CD4-positive, alpha-beta memory T cell (primary cell): Measurements from ENCODE around the gene AP1S2. TPM values are rescaled to one million over a fixed set of nuclear protein-coding genes. Genes with fewer than 3 reads are reported as not detected.
A peak's percentile ranks its signal among the peaks of the same experiment; 100 is the strongest.

Experiments
- CTCF ChIA-PET: fragments of 350-600 bp; sonication (Branson Sonifier 250); formaldehyde crosslinking; loops from one replicate; lab custom pipeline; 2021; ENCODE audit warnings: inconsistent platforms; ENCODE audit not compliant: partially characterized antibody; lab: Charles Lee
- POLR2A ChIA-PET: fragments of 350-600 bp; sonication (Branson Sonifier 250); formaldehyde crosslinking; loops from one replicate; lab custom pipeline; 2021; ENCODE audit not compliant: partially characterized antibody; lab: Charles Lee
- DNase-seq, 5 donors: peaks; one replicate each; pipeline versions ENCODE4 v3.0.0 to v3.0.0-alpha.2; 2020 to 2022; ENCODE audit warnings: mixed read lengths in 1 of 5
- H3K27ac ChIP-seq: one replicate; pipeline ENCODE4 v1.7.0; 2013; ENCODE audit warnings: low read depth, low read length
- H3K27me3 ChIP-seq: 2 replicates; pipeline ENCODE4 v1.7.0; 2013; ENCODE audit warnings: mild to moderate bottlenecking, low read length, moderate library complexity; ENCODE audit not compliant: insufficient read depth
- H3K36me3 ChIP-seq: 2 replicates; pipeline ENCODE4 v1.7.0; 2013; ENCODE audit warnings: mild to moderate bottlenecking, low read length, moderate library complexity; ENCODE audit not compliant: insufficient read depth
- H3K4me1 ChIP-seq: 2 replicates; pipeline ENCODE4 v1.7.0; 2013; ENCODE audit warnings: mild to moderate bottlenecking, low read length, moderate library complexity; ENCODE audit not compliant: insufficient read depth
- H3K4me3 ChIP-seq, 2 donors: one replicate each; pipeline ENCODE4 v1.7.0; 2013; ENCODE audit warnings: low read length in 2 of 2, mild to moderate bottlenecking in 1 of 2
- H3K9me3 ChIP-seq, 2 donors: one replicate each; pipeline ENCODE4 v1.7.0; 2013; ENCODE audit warnings: low read length in 2 of 2, control low read depth in 1 of 2; ENCODE audit not compliant: control insufficient read depth in 1 of 2
- H3K27ac Mint-ChIP-seq, 7 donors: one replicate each; pipeline ENCODE4 v1.8.0; 2020 to 2021; ENCODE audit warnings: mixed read lengths in 7 of 7, mild to moderate bottlenecking in 6 of 7, inconsistent platforms in 3 of 7, moderate library complexity in 3 of 7
- H3K27me3 Mint-ChIP-seq, 2 donors: one replicate each; pipeline ENCODE4 v1.8.0; 2020 to 2021; ENCODE audit warnings: mixed read lengths in 2 of 2
- H3K36me3 Mint-ChIP-seq, 2 donors: one replicate each; pipeline ENCODE4 v1.8.0; 2020 to 2021; ENCODE audit warnings: mixed read lengths in 2 of 2, inconsistent platforms in 1 of 2, mild to moderate bottlenecking in 1 of 2
- H3K4me1 Mint-ChIP-seq, 4 donors: one replicate each; pipeline ENCODE4 v1.8.0; 2020 to 2021; ENCODE audit warnings: mixed read lengths in 4 of 4, mild to moderate bottlenecking in 1 of 4
- H3K4me3 Mint-ChIP-seq, 8 donors: one replicate each; pipeline ENCODE4 v1.8.0; 2020 to 2021; ENCODE audit warnings: mixed read lengths in 8 of 8, mild to moderate bottlenecking in 7 of 8, moderate library complexity in 6 of 8, inconsistent platforms in 3 of 8
- H3K9me3 Mint-ChIP-seq, 8 donors: one replicate each; pipeline ENCODE4 v1.8.0; 2020 to 2021; ENCODE audit warnings: mixed read lengths in 8 of 8, mild to moderate bottlenecking in 5 of 8, inconsistent platforms in 3 of 8, moderate library complexity in 1 of 8
- intact Hi-C: fragments of 100-400 bp; cut with micrococcal nuclease; formaldehyde crosslinking; loops from one replicate; pipeline ENCODE4 v1.15.1; 2023
- polyA plus RNA-seq, 2 donors: library from polyadenylated mRNA; unstranded; fragments of 300-500 nt; fragmentation: Illumina TruSeq; gene quantifications; one replicate each; pipeline ENCODE4 v1.2.3, GENCODE V29; 2021
- total RNA-seq, 2 experiments: library from RNA; stranded (reverse); gene quantifications; one replicate each; pipeline ENCODE4 v1.2.3, GENCODE V29; 2021

The AP1S2 gene
- total and polyA plus RNA-seq, 4 experiments from 2014 or later = 23.9 to 83.9 (median 45.3) TPM

DNA sequence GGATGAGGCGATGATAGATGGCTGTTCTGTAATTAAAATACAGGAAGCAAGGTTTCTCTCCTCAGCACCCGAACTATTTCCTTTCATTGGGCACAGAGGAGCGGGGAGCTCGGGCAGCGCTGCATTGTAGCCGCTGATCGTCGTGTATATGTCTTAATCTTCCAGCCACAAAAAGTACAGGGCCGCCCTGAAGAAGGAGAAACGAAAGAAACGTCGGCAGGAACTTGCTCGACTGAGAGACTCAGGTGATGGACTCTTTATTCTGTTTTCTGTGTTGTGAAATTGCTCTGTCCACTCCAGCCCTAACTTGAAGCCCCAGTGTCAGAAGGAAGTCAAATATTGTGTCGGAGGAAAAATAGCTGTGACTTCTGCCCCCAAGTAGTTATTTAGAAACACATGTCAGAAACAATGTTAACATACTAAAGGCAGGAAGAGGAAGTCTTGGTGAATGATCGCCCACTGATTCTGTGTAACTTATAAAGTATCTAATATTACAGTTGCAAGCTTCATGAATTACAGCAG lies 63.8 kb downstream of the AP1S2 start:
- POLR2A ChIA-PET = interaction anchor here (0.7 to 3.6 kb wide), 10 partner anchors 8 to 116 kb away, joined by 3 to 34 read pairs (median 12); partner anchors contain the start of genes AP1S2 and CA5B
- no peak for DNase-seq

DNA sequence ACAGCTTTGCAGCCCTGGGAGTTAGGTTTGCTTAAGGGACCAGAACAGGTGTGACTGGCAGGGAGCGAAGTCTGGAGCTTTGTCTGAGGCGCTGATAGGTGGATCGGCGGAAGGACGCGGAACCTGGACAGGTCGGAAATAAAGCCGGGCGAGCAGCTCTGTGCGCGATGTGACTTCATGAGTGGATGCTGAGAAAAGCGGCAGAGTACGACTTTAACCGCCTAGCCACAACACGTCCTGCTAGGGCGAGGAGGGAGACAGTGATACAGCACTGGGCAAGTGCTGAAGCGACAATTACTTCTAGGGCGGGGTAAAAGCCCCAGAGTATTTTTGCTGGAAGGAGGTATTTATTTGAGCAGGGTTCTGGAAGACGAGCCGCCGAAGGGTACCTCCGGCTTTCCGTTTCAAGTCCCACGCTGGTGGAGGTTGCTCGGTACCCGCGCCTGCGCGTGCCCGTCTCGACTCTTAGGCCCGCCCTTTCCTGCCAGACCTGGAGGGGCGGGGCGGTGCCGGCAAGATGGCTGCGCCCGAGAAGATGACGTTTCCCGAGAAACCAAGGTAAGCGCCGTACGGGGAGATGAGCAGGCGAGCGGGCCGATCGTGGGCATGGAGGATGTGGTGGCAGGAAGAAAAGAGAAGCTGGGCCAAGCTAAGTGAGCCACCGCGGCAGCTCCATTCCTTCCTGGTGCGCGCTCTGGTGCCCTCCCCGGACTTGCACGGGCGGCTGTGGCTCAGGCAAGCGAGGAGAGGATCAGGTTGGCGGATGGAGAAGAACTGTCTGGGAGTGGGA lies 64.4 kb downstream of the AP1S2 start, which contains the start of gene ZRSR2:
Gene ZRSR2, plus strand, starts transcription at position 506 of the 790 bp plus-strand sequence. Its CDS starts 12 bp downstream, at position 518.
- Histone ChIP-seq H3K36me3 (peaks cover 3% of the 10 kb centered on the region), H3K9me3 (no peaks in the 10 kb centered on the region), H3K4me3 (peak within 1 kb of the TSS; percentile 65 to 76), H3K27ac (peak within 1 kb of the TSS; percentile 83), H3K4me1 (peaks cover 37% of the 10 kb centered on the region), H3K27me3 (no peaks in the 10 kb centered on the region)
- Mint-ChIP-seq H3K27me3 (no peaks in the 10 kb centered on the region), H3K36me3 (peaks cover 15 to 24% of the 10 kb centered on the region in 2 donors), H3K4me1 (peaks cover 13 to 35% (median 24%) of the 10 kb centered on the region in 4 donors), H3K9me3 (no peaks in the 10 kb centered on the region), H3K27ac (peak within 1 kb of the TSS in 1 of 7 donors; percentile 68), H3K4me3 (peak within 1 kb of the TSS in 1 of 8 donors; percentile 18)
- intact Hi-C loops = loop anchor here (1.0 to 2.0 kb wide), 5 partner anchors 39 to 115 kb away; partner anchors contain the start of genes AP1S2 and CA5B
- POLR2A ChIA-PET = interaction anchor here (1.1 to 3.6 kb wide), 13 partner anchors 8 to 115 kb away, joined by 3 to 34 read pairs (median 10); partner anchors contain the start of genes AP1S2 and CA5B
- CTCF ChIA-PET = interaction anchor here (0.7 to 2.5 kb wide), 4 partner anchors 25 to 103 kb away, joined by 3 to 13 read pairs (median 6); partner anchors contain the start of gene AP1S2
- peak; percentile 91 to 95 (median 94) for DNase-seq

More for the DNA sequence above, 63.8 kb downstream of the AP1S2 start:
- H3K27me3 Mint-ChIP-seq = no peaks in the 10 kb centered on the region
- no peak overlapping the region for H3K27ac Mint-ChIP-seq
- H3K27me3 ChIP-seq = no peaks in the 10 kb centered on the region
- H3K36me3 Mint-ChIP-seq = peaks cover 13 to 26% of the 10 kb centered on the region in 2 donors
- H3K9me3 ChIP-seq = no peaks in the 10 kb centered on the region
- H3K27ac ChIP-seq = peak overlapping the region; percentile 83
- H3K4me3 ChIP-seq = peak overlapping the region; percentile 65 to 76
- CTCF ChIA-PET = interaction anchor here (0.7 to 2.5 kb wide), 3 partner anchors 25 to 104 kb away, joined by 3 to 13 read pairs (median 8); no protein-coding TSS in a partner anchor
- H3K4me1 Mint-ChIP-seq = peaks cover 14 to 42% (median 29%) of the 10 kb centered on the region in 4 donors
- H3K36me3 ChIP-seq = no peaks in the 10 kb centered on the region
- intact Hi-C loops = loop anchor here (1.0 to 2.0 kb wide), 5 partner anchors 40 to 116 kb away; partner anchors contain the start of genes AP1S2 and CA5B
- H3K4me3 Mint-ChIP-seq = no peak overlapping the region
- no peaks in the 10 kb centered on the region for H3K9me3 Mint-ChIP-seq
- H3K4me1 ChIP-seq = peaks cover 37% of the 10 kb centered on the region

DNA sequence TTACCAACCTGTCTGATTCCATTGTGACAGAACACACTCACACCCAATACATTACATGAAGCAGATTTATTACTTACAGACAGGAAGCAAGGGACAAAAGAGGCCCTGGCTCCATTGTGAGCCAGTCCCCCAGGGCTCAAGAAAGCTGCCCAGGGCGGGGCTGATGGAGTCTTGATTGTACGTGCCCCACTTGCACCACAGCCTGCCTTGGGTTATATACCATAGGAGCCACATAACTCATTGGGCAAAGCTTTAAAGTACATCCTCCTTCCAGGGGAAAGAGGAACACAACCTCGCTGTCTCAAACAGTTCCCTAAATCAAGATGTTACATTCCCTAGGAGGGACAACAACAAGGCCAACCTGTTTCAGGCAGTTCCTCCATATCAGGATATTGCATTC lies 67.7 kb downstream of the AP1S2 start:
- ChIA-PET CTCF (no interaction called here), POLR2A (interaction anchor here (0.9 kb wide), 1 partner anchor 11 kb away, joined by 3 read pairs; no protein-coding TSS in a partner anchor)
- Histone ChIP-seq H3K4me3 (no peak overlapping the region), H3K27me3 (no peaks in the 10 kb centered on the region), H3K27ac (no peak overlapping the region), H3K9me3 (no peaks in the 10 kb centered on the region), H3K4me1 (peaks cover 21% of the 10 kb centered on the region), H3K36me3 (peaks cover 8% of the 10 kb centered on the region)
- no peak for DNase-seq
- Mint-ChIP-seq H3K27me3 (no peaks in the 10 kb centered on the region), H3K36me3 (peaks cover 20 to 21% of the 10 kb centered on the region in 2 donors), H3K4me1 (peaks cover 5 to 13% (median 7%) of the 10 kb centered on the region in 4 donors), H3K27ac (peak overlapping the region in 4 of 7 donors; percentile 8 to 70 (median 40)), H3K9me3 (no peaks in the 10 kb centered on the region), H3K4me3 (no peak overlapping the region)
- intact Hi-C loops = no loop called here

DNA sequence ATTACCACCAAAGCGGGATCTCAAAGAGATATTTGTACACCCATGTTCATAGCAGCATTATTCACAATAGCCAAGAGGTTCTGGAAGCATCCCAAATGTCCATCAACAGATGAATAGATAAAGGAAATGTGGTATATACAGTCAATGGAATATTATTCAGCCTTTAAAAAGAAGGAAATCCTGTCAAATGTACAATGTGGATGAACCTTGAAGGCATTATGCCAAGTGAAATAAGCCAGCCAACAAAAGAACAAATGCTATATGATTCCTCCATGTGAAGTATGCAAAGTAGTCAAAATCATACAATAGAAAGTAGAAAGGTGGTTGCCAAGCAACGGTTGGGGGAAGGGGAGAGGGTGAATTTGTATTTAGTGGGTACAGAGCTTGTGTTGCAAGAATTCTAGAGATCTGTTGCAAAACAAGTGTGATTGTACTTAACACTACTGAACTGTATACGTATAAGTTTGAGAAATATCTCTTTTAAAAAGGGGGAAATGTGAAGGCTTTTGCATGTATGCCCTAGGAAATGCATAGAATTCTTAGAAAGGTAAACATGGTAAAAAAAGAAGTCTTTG lies 69.3 kb downstream of the AP1S2 start:
- DNase-seq = no peak
- CTCF ChIA-PET = no interaction called here

DNA sequence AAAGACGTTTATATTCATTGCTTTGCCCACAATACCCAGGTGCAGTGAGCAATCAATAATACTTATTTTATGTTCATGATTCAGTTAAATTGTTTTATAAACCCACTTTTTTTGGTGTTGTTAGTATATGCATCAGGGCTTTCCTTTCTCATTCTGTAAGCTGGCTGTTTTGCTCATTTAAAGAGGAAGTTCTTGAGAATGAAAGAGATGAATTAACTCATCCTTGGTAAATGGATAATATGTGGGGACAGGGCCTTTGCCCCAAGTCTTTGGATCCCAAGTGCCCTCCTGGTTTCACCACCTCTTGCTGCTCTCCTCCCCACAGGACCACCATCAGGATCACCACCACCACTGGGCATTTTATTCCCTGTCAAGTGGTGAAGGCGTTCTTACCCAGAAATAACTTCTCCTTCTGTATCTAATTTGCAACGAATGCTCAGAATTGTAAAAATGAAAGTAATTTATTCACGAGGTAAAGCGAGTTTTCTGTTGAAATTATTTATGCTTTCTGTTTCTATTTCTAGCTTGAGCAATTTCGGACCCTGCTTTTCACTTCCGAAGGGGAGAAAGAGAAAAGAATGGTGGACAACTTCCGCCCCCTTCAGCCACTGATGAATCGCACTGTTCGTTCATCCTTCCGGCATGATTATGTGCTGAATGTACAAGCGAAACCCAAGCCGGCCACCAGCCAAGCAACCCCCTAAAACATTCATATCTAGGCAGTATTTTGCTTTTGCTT lies 72.5 kb downstream of the AP1S2 start:
- no peaks in the 10 kb centered on the region for H3K27me3 Mint-ChIP-seq
- peaks cover 15% of the 10 kb centered on the region for H3K4me1 ChIP-seq
- H3K4me1 Mint-ChIP-seq = peaks cover 3 to 10% (median 9%) of the 10 kb centered on the region in 4 donors
- peak overlapping the region; percentile 89 to 98 (median 98) for H3K27ac Mint-ChIP-seq
- H3K9me3 Mint-ChIP-seq = no peaks in the 10 kb centered on the region
- intact Hi-C loops = loop anchor here (2.0 kb wide), 1 partner anchor 43 kb away; the partner anchor contains the start of gene CA5B
- peak overlapping the region; percentile 70 for H3K27ac ChIP-seq
- no peaks in the 10 kb centered on the region for H3K9me3 ChIP-seq
- peak overlapping the region; percentile 76 to 95 (median 86) for H3K4me3 Mint-ChIP-seq
- no peaks in the 10 kb centered on the region for H3K27me3 ChIP-seq
- ChIA-PET CTCF (interaction anchor here (1.0 to 1.8 kb wide), 3 partner anchors 15 to 94 kb away, joined by 3 to 11 read pairs (median 4); partner anchors contain the start of gene CA5B), POLR2A (interaction anchor here (0.6 to 2.3 kb wide), 6 partner anchors 8 to 73 kb away, joined by 3 to 16 read pairs (median 6); partner anchors contain the start of genes AP1S2, CA5B and ZRSR2)
- peaks cover 34 to 36% of the 10 kb centered on the region in 2 donors for H3K36me3 Mint-ChIP-seq
- peak; percentile 14 to 40 (median 21) for DNase-seq
- H3K4me3 ChIP-seq = peak overlapping the region in 1 of 2 donors; percentile 23
- H3K36me3 ChIP-seq = peaks cover 8% of the 10 kb centered on the region

More for the DNA sequence above, 69.3 kb downstream of the AP1S2 start:
- peak overlapping the region in 2 of 7 donors; percentile 2 to 65 for H3K27ac Mint-ChIP-seq
- Histone ChIP-seq H3K4me1 (peaks cover 19% of the 10 kb centered on the region), H3K27ac (no peak overlapping the region), H3K9me3 (no peaks in the 10 kb centered on the region), H3K4me3 (no peak overlapping the region), H3K36me3 (peaks cover 8% of the 10 kb centered on the region), H3K27me3 (no peaks in the 10 kb centered on the region)
- no peaks in the 10 kb centered on the region for H3K27me3 Mint-ChIP-seq
- POLR2A ChIA-PET = interaction anchor here (1.0 kb wide), 1 partner anchor 20 kb away, joined by 3 read pairs; no protein-coding TSS in a partner anchor
- H3K9me3 Mint-ChIP-seq = no peaks in the 10 kb centered on the region
- no peak overlapping the region for H3K4me3 Mint-ChIP-seq
- peaks cover 24 to 27% of the 10 kb centered on the region in 2 donors for H3K36me3 Mint-ChIP-seq
- intact Hi-C loops = no loop called here
- peaks cover 5 to 14% (median 9%) of the 10 kb centered on the region in 4 donors for H3K4me1 Mint-ChIP-seq
